HG03175 (cell line): Measurements from ENCODE around the gene CD8B2.
"Not testable (repeated sequence)": the region's sequence is repeated elsewhere in the genome, so short reads cannot be mapped to it uniquely, and the experiment has no call there.

ENCODE experiments used
- ATAC-seq: cut with Tn5 transposase; IDR thresholded peaks from one replicate; pipeline ENCODE4 v1.9.1; 2021; ENCODE audit warnings: mild to moderate bottlenecking, moderate library complexity; ENCODE audit not compliant: unreplicated experiment

CD8B2 gene

DNA sequence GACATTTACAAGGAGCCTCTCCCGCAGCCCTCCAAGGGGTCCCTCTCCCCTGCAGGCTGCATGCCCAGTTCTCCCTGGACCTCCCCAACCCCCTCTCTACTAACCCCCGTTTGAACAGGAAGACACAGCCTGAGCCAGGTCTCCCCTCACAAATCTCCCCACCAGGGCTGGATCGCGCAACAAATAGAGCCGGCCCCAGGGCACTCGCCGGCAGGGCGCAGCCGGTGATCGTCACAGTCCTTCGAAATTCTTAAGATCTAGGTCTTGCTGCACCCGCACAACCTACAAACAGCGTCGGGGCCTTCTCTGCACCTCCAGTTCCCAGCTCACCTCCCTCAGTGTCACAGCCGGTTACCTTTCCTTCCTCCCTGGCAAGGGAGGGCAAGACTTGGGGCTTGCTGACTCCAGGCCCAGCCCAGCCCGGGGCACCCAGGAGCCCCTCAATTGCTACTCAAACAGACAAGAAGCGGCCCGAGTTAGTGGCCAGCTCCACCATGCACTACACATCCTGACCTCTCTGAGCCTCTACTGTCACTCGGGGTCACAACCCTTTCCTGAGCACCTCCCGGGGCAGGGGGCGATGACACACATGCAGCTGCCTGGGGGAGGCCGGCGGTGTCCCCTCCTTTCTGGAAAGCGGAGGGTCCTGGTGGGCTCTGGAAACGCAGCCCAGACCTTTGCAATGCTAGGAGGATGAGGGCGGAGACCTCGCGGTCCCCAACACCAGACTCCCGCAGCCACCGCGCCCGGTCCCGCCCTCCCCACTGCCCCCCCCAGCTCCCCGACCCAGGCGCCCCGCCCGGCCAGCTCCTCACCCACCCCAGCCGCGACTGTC is at the start of gene CD8B2:
Gene CD8B2 (plus strand): TSS at position 814 of the 835 bp plus-strand sequence. CDS start 63 bp downstream, outside the sequence.
- ATAC-seq: not testable (repeated sequence)

DNA sequence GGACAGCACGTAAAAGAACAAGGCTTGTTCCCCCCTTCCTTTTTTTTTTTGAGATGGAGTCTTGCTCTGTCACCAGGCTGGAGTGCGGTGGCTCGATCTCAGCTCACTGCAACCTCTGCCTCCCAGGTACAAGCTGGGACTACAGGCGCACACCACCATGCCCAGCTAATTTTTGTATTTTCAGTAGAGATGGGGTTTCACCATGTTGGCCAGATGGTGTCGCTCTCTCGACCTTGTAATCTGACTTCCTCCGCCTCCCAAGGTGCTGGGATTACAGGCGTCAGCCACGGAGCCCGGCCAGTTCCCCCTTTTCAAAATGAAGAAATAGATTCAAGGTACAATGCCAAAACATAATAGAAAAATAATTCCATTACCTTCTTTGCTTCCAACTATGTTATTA is 25.3 kb upstream of the CD8B2 start:
- not testable (repeated sequence) for ATAC-seq

DNA sequence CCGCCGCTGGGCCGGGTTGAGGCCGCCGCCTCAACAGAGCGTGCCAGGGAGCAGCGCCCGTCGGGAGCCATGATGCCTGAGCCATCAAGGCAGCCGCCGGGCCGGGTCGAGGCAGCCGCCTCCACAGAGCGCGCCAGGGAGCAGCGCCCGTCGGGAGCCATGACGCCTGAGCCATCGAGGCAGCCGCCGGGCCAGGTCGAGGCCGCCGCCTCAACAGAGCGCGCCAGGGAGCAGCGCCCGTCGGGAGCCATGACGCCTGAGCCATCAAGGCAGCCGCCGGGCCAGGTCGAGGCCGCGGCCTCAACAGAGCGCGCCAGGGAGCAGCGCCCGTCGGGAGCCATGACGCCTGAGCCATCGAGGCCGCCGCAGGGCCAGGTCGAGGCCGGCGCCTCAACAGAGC is 19.6 kb upstream of the CD8B2 start:
- not testable (repeated sequence) for ATAC-seq

DNA sequence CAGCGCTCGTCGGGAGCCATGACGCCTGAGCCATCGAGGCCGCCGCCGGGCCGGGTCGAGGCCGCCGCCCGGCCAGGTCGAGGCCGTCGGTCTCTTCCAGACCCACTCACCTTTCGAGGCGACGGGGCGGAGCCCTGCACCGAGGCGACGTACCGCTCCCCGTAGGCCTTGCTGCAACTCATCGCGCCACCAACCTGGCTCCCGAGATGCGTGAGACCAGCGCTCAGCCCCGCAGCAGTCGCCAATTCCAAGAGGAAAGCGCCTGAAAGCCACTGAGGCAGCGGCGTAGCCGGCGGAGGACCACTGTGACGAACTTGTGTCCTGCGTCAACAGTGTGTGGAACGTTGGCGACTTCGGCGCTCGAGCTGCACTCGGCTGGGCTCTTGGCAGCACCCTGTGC is 19.1 kb upstream of the CD8B2 start, which contains the start of gene RGPD3:
Gene RGPD3 (minus strand): TSS at position 307 of the 400 bp plus-strand sequence. CDS start 125 bp downstream, at position 182.
- ATAC-seq: not testable (repeated sequence)

DNA sequence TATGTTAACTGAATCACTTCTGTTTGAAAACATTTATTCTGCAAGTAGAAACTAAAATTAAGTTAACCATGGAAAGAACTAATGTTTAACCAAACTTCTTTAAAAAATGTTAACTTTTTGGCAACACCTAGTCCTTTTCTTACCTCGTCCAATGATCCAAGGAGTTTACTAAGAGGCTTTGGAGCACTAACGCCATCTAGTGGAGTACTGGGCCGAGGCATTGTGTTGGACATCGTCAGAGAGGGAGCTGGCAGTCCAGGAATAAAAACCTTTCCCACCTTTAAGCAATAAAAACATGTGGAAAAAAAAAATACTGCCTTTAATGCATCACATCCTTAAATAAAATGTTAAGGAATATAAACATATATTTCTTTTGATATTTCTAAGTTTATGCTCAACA is 16.5 kb upstream of the CD8B2 start:
- ATAC-seq: not testable (repeated sequence)

DNA sequence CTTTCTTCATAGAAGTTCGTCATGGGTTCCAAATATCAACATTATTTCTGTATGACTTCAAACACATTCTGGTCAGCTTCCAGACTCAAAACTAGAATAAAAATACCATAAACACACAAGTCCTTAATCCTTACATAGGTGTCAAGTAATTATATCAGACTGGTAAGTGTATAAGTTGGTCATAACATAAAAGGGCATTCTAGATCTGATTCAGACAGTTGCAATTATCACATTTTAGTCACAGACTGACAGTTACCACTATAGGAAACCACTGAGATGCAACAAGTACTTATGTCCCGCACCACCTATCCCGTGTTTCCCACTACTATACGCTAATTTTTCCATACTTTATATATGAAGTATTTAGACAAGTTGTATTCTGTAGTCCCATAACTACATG is 9.5 kb upstream of the CD8B2 start:
- ATAC-seq: not testable (repeated sequence)

DNA sequence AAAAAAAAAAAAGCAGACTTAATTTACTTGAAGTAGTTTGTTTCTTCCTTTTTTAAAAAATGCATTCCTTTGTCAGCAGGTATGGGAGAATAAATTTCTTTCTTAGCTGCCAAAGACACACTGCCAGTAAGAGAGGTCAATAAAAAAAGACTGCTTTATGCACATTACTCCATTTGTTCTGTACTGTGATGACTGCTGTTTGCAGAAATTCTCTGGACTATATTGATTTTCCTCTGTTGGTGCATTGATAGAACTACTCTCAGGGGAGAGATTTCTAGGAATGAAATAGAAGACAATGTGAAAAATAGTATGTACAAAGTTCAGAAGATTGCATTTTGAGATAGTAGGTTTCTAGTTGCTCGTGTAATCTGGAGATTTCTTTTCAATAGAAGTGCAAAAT is 7.6 kb upstream of the CD8B2 start:
- ATAC-seq: not testable (repeated sequence)

DNA sequence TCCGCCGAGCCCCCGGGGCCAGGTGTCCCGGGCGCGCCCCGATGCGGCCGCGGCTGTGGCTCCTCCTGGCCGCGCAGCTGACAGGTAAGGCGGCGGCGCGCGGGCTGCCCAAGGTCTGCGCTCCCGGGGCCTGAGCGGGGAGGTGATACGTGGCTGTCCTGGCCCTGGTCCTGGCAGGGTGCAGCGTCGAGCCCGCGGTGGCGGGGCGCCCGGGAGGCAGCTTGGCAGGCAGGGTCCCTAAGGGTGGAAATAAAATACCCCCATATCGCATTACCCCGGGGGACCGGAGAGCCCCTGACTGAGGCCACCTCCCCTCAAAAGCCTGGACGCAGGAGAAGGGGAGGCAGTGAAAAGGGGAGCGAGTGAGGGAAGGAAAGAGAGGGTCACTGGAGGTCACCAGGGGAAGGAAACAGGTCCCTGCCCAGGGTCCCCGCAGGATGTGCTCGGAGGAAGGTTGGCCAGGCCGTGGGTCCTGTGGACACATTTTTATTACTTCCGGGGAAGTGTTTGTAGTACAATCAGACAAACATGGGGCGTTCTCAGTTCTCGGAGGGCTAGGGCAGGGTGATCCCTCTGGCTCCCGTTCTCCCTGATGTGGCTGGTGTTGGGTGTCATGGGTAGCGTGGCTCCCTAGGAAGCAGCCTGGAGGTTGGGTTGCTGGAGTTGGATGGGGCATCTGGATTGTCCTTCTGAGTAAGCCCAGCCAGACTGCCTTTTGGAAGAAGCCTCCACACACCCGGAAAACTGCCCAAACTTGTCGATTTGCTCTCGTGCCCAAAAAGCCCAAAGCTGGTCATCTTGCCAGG is 425 bp downstream of the CD8B2 start:
- not testable (repeated sequence) for ATAC-seq

DNA sequence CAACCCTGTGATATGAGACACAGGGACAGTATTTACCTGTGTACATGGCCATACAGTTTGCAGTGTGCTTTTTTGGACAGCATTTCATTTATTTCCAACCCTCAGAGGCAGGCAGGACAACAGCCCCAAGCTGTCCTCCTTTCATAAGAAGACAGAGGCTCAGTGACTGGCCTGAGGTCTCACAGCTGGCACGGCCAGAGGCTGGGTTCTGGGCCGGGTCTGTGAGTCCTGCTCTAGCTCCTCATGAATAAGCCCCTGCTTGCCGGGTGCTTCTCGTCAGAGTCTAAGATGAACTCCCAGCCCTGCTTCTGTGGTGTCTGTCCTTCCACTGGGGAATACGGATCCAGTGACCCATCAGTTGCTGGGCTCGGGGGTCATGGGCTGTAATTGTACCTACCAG is 2.5 kb downstream of the CD8B2 start:
- not testable (repeated sequence) for ATAC-seq

DNA sequence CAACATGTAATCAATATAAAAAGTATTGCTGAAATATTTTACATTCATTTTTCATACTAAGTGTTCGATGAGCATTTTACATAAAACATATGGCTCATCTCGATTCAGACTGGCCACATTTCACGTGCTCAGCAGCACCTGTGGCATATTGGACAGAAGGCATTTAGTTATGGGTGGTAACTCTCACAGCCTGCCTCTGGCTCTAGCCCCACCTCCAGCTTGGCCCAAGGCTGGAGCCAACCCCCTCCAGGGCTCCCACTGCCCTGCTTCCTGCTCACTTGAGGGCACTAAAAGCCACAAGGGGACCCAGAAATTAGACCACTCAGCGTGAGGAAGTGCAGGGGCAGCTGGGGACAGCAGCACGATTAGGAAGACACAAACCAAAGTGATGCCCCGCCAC is 5.2 kb downstream of the CD8B2 start:
- ATAC-seq: not testable (repeated sequence)

DNA sequence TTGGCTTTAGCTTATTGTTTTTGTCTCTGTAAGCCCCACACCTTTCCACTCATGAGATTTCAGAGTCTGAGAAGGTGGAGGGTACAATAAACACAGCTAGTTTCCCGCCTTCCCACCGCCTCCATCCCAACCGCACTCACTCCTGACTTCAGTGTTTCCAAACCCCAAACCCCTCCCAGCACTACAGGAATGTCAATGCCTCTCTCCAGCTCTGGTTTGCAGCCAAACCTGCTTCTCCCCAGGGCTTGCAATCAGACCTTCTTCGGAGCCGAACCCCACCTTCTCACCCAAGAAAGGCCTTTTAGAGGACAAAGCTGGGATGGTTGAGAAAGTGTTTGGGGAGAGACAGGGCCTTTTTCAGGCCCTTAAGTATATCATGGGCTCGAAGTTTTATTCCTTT is 5.7 kb downstream of the CD8B2 start:
- ATAC-seq: not testable (repeated sequence)

DNA sequence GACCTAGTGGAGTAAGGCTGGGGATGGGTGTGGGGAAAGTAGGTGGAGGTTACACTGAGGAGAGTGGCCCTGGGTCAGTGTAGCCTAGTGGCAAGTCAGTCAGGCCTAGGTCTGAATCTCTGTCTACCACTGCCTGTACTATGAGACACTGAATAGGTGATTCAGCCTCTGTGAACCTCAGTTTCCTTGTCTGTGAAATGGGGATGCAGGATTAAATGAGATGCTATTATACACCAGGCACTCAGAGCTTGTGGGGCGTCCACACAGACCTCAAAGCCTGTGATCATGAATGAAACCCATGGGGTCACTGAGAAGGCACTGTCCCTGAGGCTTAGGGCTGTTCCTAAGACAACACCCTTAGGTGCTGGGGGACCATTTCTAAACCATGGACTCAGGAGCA is 11.4 kb downstream of the CD8B2 start:
- not testable (repeated sequence) for ATAC-seq

DNA sequence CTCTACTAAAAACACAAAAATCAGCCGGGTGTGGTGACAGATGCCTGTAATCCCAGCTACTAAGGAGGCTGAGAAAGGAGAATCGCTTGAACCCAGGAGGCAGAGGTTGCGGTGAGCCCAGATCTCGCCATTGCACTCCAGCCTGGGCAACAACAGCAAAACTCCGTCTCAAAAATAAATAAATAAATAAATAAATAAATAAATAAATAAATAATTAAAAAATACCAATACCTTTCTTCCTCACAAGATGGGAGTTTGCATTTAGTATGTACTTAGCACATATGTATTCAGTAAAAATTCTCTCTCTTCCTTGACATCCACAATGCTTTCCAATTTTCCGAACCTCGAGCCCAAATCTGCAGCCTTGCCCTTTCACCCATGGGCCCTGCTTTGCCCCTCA is 13.2 kb downstream of the CD8B2 start:
- not testable (repeated sequence) for ATAC-seq

DNA sequence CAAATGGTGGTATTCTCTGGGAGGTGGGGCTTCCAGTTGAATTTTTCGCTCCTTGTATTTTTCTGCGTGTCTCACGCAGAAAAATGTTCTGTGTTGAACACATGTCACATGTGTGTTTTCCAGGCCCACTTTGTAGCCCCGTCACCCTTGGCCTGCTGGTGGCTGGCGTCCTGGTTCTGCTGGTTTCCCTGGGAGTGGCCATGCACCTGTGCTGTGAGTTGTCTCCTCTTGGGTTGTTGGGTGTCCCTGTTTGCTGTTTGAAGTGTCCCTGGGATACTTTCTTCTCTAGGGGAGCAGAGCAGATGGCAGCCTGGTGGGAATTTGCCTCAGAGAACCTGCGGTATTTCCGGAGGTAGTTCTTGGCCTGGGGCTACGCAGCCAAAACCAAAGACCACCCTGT is 15.2 kb downstream of the CD8B2 start:
- not testable (repeated sequence) for ATAC-seq

DNA sequence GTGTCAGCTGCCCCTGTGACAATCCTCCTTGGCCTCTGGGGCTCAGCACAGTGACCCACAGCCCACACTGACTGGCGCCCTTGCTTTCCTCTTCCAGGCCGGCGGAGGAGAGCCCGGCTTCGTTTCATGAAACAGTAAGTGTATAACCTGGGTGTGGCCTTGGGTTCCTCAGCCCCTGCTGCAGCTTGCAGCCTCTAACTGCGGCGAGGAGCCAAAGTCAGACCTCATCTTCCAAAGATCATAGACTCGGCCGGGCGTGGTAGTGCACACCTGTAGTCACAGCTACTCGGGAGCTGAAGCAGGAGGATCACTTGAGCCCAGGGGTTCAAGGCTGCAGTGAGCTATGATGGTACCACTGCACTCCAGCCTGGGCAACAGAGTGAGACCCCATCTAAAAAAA is 17.0 kb downstream of the CD8B2 start:
- ATAC-seq: not testable (repeated sequence)

DNA sequence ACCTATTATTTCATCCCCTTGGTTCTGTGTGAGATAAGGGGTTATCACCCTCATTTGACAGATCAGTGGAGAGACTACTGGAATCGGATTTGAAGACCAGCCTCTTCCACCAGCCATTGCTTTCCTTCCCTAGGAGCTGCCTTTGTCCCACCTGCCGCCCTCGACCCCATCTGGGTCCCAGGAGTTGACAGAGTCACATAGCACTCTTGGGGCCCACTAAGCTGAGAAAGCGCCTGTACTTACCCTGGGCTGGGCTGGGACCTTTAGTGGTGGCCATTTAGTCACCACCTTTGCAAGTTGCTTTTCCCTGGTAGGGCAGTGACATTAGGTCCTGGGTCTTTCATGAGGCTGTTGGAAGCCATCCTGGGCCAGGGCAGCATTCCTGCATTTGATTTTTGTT is 17.6 kb downstream of the CD8B2 start:
- ATAC-seq: not testable (repeated sequence)

DNA sequence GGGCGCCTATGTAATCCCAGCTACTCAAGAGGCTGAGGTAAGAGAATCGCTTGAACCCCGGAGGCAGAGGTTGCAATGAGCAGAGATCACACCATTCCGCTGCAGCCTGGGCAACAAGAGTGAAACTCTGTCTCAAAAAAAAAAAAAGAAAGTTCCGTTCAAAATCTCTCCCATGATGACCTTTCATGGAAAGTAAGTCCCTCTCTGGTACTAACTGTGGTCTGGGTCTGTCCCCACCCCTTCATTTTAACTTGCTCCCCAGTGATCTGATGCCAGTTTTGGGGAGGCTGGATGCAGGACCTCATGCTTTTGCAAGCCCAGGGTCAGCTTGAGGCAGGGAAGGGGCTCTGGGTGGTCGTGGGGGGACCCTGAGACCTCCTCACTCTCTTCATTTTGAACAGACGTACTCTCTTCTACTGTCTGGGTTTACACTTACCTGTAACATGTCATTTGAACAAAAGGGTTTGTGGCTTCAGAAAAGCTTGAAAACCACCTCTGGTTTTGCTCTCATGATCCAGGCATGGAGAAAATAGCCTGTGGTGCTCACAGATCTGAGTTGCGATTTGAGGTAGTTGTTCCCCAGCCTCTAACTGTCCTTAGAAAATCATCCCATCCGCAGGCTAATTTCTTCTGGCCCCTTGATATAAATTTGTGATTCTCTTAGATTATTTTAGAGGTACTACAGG is 19.0 kb downstream of the CD8B2 start:
- not testable (repeated sequence) for ATAC-seq

DNA sequence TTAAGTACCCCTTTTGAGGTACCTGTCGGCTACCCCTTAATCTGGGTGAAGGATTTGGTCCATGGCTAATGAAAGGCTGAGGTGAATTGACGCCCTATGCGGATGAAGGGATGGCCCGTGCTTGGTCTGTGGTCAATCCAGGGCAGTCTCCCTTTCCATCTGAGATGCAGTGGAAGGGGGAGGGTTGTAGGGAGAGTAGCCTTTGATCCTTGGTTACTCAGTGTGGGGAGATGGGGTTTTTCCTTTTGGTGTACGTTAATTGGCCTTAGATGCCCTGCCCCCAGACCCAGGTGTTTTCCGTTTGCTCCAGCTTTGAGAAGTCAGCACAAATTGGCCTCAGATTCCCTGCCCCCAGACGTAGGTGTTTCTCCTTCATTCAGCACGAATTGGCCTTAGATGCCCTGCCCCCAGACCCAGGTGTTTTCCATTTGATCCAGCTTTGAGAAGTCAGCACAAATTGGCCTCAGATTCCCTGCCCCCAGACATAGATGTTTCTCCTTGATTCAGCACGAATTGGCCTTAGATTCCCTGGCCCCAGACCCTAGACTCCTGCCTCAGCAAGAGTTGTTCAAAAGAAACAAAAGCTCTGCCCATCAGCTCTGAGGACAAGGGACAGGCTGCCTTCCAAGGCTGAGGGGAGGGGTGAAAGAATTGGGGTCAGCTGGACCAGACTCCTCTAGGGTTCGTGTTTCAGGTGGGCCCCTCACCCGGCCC is 21.7 kb downstream of the CD8B2 start:
- not testable (repeated sequence) for ATAC-seq

DNA sequence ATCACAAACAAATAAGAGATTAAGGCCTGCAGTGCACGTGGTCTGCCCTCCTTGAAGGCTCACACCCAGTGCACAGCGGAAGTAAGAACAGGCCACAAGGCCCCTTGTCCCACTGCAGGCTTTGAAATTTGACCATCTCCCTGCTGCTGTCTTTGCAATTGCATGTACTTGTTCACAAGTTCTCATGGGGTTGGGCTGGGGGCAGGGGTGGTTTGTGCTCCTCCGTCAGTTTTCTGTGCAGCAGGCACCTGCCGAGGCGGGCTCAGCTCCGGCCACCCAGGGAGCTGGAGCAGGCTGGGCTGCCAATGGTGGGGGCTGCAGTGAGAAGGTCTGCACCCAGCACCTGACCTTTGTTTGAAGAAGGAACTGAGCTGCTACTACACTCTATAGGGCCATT is 22.2 kb downstream of the CD8B2 start:
- ATAC-seq: not testable (repeated sequence)

DNA sequence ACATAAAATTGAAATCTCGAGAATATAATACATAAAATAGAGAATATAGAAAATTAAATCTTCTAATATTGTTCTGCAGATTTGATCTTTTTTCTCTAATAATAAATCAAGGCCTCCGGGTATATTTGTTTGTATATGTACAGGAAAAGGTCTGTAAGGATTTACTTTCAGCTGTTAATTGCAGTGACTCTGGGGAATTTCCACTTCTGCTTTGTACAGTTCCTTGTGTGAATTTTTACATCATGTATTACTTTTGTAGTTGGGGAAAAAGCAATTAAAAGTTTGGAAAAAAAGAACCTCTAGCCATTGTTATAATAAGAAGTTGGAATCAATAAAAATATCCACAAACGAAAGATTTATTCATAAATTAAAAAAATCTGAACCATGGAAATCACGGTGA is 23.6 kb downstream of the CD8B2 start:
- not testable (repeated sequence) for ATAC-seq
